Astrocyte of the spinal cord (primary cell): ENCODE results near the gene CCDC12.

Source experiments
- DNase-seq: peaks from one replicate; pipeline ENCODE4 v3.0.0; 2011; ENCODE audit warnings: low read depth, low spot score
- H3K4me3 ChIP-seq: 2 replicates; pipeline ENCODE4 v1.5.1; 2011; ENCODE audit warnings: low read depth, mild to moderate bottlenecking, low read length, moderate library complexity
- CTCF ChIP-seq: IDR thresholded peaks from 2 replicates; pipeline ENCODE4 v1.5.1; 2012; ENCODE audit warnings: low read depth, mild to moderate bottlenecking, low read length, inconsistent platforms
- in situ Hi-C: cut with HindIII; loops from 2 replicates; pipeline ENCODE4 v1.10.0; 2017; ENCODE audit warnings: low sequenced_read_pairs

CCDC12 gene

GRCh38 chr3:46880884-46881595 lies 95.5 kb downstream of the CCDC12 start:
- DNase-seq: no peak
- H3K4me3 ChIP-seq: no peak overlapping the region
- in situ Hi-C loops: no loop called here
- TF ChIP-seq CTCF: no peak

- no peak for TF ChIP-seq CTCF
- DNase-seq: no peak
- H3K4me3 ChIP-seq: no peak overlapping the region
- in situ Hi-C loops: no loop called here
Measured at GRCh38 chr3:46878781-46879436, 97.6 kb downstream of the CCDC12 start.

- in situ Hi-C loops: no loop called here
- no peak for DNase-seq
- no peak within 1 kb of the TSS for H3K4me3 ChIP-seq
- TF ChIP-seq CTCF: no peak
Measured at GRCh38 chr3:46877406-46878125, 99.0 kb downstream of the CCDC12 start, which contains the start of gene PTH1R. Gene PTH1R (plus strand): TSS chr3:46877721. CDS start chr3:46883560, 5,839 bp downstream.

- no peak for TF ChIP-seq CTCF
- H3K4me3 ChIP-seq: no peak overlapping the region
- DNase-seq: no peak
- in situ Hi-C loops: no loop called here
Measured at GRCh38 chr3:46876313-46877300, 99.9 kb downstream of the CCDC12 start.

- in situ Hi-C loops: no loop called here
- DNase-seq: no peak
- TF ChIP-seq CTCF: no peak
Measured at GRCh38 chr3:46875560-46875959, 101.0 kb downstream of the CCDC12 start.

GRCh38 chr3:46874430-46874829 lies 102.1 kb downstream of the CCDC12 start:
- no peak for TF ChIP-seq CTCF
- in situ Hi-C loops: no loop called here
- H3K4me3 ChIP-seq: no peak overlapping the region
- peak; percentile 29 for DNase-seq

More at GRCh38 chr3:46875560-46875959, 101.0 kb downstream of the CCDC12 start:
- H3K4me3 ChIP-seq: no peak overlapping the region
